B cell (primary cell): ENCODE measurements around the gene ZNF592.
"Not testable (repeated sequence)": the region's sequence is repeated elsewhere in the genome, so short reads cannot be mapped to it uniquely, and the experiment has no call there.

Experiments
- EZH2 ChIP-seq: IDR thresholded peaks from 2 replicates; pipeline ENCODE4 v1.6.1; 2012; ENCODE audit warnings: borderline replicate concordance, low read depth, mild to moderate bottlenecking, moderate library complexity, low read length; ENCODE audit not compliant: insufficient read depth, poor library complexity, severe bottlenecking
- TF ChIP-seq, protein P1 (sequence below): fragments of 200-600 bp; IDR thresholded peaks from one replicate; pipeline ENCODE4 v1.8.0; 2022; ENCODE audit warnings: antibody characterized with exemption, mild to moderate bottlenecking

- TF ChIP-seq, protein P1, sequence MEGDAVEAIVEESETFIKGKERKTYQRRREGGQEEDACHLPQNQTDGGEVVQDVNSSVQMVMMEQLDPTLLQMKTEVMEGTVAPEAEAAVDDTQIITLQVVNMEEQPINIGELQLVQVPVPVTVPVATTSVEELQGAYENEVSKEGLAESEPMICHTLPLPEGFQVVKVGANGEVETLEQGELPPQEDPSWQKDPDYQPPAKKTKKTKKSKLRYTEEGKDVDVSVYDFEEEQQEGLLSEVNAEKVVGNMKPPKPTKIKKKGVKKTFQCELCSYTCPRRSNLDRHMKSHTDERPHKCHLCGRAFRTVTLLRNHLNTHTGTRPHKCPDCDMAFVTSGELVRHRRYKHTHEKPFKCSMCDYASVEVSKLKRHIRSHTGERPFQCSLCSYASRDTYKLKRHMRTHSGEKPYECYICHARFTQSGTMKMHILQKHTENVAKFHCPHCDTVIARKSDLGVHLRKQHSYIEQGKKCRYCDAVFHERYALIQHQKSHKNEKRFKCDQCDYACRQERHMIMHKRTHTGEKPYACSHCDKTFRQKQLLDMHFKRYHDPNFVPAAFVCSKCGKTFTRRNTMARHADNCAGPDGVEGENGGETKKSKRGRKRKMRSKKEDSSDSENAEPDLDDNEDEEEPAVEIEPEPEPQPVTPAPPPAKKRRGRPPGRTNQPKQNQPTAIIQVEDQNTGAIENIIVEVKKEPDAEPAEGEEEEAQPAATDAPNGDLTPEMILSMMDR, result not testable (repeated sequence)
- not testable (repeated sequence) for TF ChIP-seq EZH2
Observed at GRCh38 chr15:84751721-84752120, 3.3 kb downstream of the ZNF592 start.
